RWPE2 (cell line): Measurements from ENCODE around the gene HHIPL2.

Experiments
- ATAC-seq: fragments of 200-7000 bp; cut with Tn5 transposase; 3 replicates; pipeline ENCODE4 v1.9.1; 2021; ENCODE audit warnings: low read depth
- DNase-seq: peaks from one replicate; pipeline ENCODE4 v3.0.0-alpha.2; 2020; ENCODE audit warnings: low spot score
- H3K27ac ChIP-seq: fragments of 450-650 bp; 2 replicates; pipeline ENCODE4 v1.5.1; 2017; ENCODE audit warnings: mild to moderate bottlenecking; ENCODE audit not compliant: poor library complexity, severe bottlenecking
- H3K27me3 ChIP-seq: fragments of 250-450 bp; sonication (Bioruptor Pico); 2 replicates; pipeline ENCODE4 v1.5.1; 2021; ENCODE audit warnings: mild to moderate bottlenecking, moderate library complexity; ENCODE audit not compliant: insufficient read depth, poor library complexity, severe bottlenecking
- H3K36me3 ChIP-seq: fragments of 250-450 bp; sonication (Bioruptor Pico); 2 replicates; pipeline ENCODE4 v1.5.1; 2020; ENCODE audit warnings: low read depth, mild to moderate bottlenecking, moderate library complexity
- H3K4me1 ChIP-seq: fragments of 250-450 bp; sonication (Bioruptor Pico); 2 replicates; pipeline ENCODE4 v1.5.1; 2021; ENCODE audit warnings: mild to moderate bottlenecking, moderate library complexity; ENCODE audit not compliant: insufficient read depth, poor library complexity, severe bottlenecking
- H3K4me3 ChIP-seq: fragments of 250-450 bp; sonication (Bioruptor Pico); 2 replicates; pipeline ENCODE4 v1.5.1; 2021; ENCODE audit warnings: mild to moderate bottlenecking, moderate library complexity; ENCODE audit not compliant: severe bottlenecking
- H3K9me3 ChIP-seq: fragments of 250-450 bp; sonication (Bioruptor Pico); 2 replicates; pipeline ENCODE4 v1.5.1; 2021; ENCODE audit warnings: mild to moderate bottlenecking, moderate library complexity; ENCODE audit not compliant: severe bottlenecking
- CTCF ChIP-seq: fragments of 450-650 bp; IDR thresholded peaks from one replicate; pipeline ENCODE4 v1.5.1; 2017; ENCODE audit warnings: mild to moderate bottlenecking, moderate library complexity; ENCODE audit not compliant: poor library complexity, severe bottlenecking

The HHIPL2 gene

GRCh38 chr1:222554177-222554576 lies 6.3 kb upstream of the HHIPL2 start:
- H3K27me3 ChIP-seq, result no peaks in the 10 kb centered on the region
- no peak overlapping the region for H3K27ac ChIP-seq
- TF ChIP-seq CTCF, result no peak
- no peaks in the 10 kb centered on the region for H3K4me1 ChIP-seq
- H3K9me3 ChIP-seq, result no peaks in the 10 kb centered on the region
- no peak overlapping the region for H3K4me3 ChIP-seq
- ATAC-seq (no peak), DNase-seq (no peak)
- H3K36me3 ChIP-seq, result peaks cover 9% of the 10 kb centered on the region

GRCh38 chr1:222552882-222553281 lies 5.0 kb upstream of the HHIPL2 start:
- H3K4me3 ChIP-seq, result no peak overlapping the region
- H3K27me3 ChIP-seq, result no peaks in the 10 kb centered on the region
- no peak for TF ChIP-seq CTCF
- H3K4me1 ChIP-seq, result no peaks in the 10 kb centered on the region
- no peak overlapping the region for H3K27ac ChIP-seq
- no peak for DNase-seq
- no peak for ATAC-seq
- H3K9me3 ChIP-seq, result no peaks in the 10 kb centered on the region
- H3K36me3 ChIP-seq, result no peaks in the 10 kb centered on the region; the same call in 1 of the 2 replicates

GRCh38 chr1:222547260-222547614 lies 667 bp downstream of the HHIPL2 start:
- H3K9me3 ChIP-seq, result no peaks in the 10 kb centered on the region
- H3K27me3 ChIP-seq, result no peaks in the 10 kb centered on the region
- no peak overlapping the region for H3K4me3 ChIP-seq
- DNase-seq, result no peak
- no peaks in the 10 kb centered on the region for H3K36me3 ChIP-seq
- H3K4me1 ChIP-seq, result no peaks in the 10 kb centered on the region
- ATAC-seq, result peak; percentile 9; the same call in 1 of the 3 replicates
- no peak overlapping the region for H3K27ac ChIP-seq
- no peak for TF ChIP-seq CTCF

GRCh38 chr1:222546548-222547259 lies 1.2 kb downstream of the HHIPL2 start:
- no peak overlapping the region for H3K4me3 ChIP-seq
- no peaks in the 10 kb centered on the region for H3K27me3 ChIP-seq
- H3K4me1 ChIP-seq, result no peaks in the 10 kb centered on the region
- H3K27ac ChIP-seq, result no peak overlapping the region
- H3K9me3 ChIP-seq, result no peaks in the 10 kb centered on the region
- no peaks in the 10 kb centered on the region for H3K36me3 ChIP-seq
- ATAC-seq, result peak; percentile 97
- no peak for DNase-seq
- TF ChIP-seq CTCF, result no peak

GRCh38 chr1:222546091-222546490 lies 1.8 kb downstream of the HHIPL2 start:
- TF ChIP-seq CTCF, result no peak
- no peaks in the 10 kb centered on the region for H3K36me3 ChIP-seq
- no peak overlapping the region for H3K27ac ChIP-seq
- no peaks in the 10 kb centered on the region for H3K4me1 ChIP-seq
- no peak for ATAC-seq
- no peaks in the 10 kb centered on the region for H3K27me3 ChIP-seq
- no peaks in the 10 kb centered on the region for H3K9me3 ChIP-seq
- DNase-seq, result no peak
- no peak overlapping the region for H3K4me3 ChIP-seq
